ENCODE results near the gene VSIG2. TPM values are rescaled to one million over a fixed set of nuclear protein-coding genes. Genes with fewer than 3 reads are reported as not detected.

The VSIG2 gene
- total RNA-seq, 2 experiments from 2014 or later, result 0.22 TPM; not detected in 1

- no peak for DNase-seq
- peaks cover 27% of the 10 kb centered on the region for H3K4me1 Mint-ChIP-seq
- H3K27ac Mint-ChIP-seq, result no peak overlapping the region
- H3K4me3 Mint-ChIP-seq, result no peak overlapping the region
- no peaks in the 10 kb centered on the region for H3K36me3 Mint-ChIP-seq (ENCODE audit: low read depth)
- no peaks in the 10 kb centered on the region for H3K9me3 Mint-ChIP-seq
- peaks cover 19% of the 10 kb centered on the region for H3K27me3 Mint-ChIP-seq
- ChIA-PET POLR2A (no interaction called here), CTCF (interaction anchor here (0.7 to 1.6 kb wide), 4 partner anchors 10 to 84 kb away, joined by 3 to 8 read pairs (median 4); partner anchors contain the start of gene ESAM)
Measured at GRCh38 chr11:124753205-124753604, 1.1 kb upstream of the VSIG2 start.

- no peak for DNase-seq
- no peaks in the 10 kb centered on the region for H3K9me3 Mint-ChIP-seq
- ChIA-PET CTCF (interaction anchor here (0.5 to 1.9 kb wide), 8 partner anchors 10 to 652 kb away, joined by 3 to 8 read pairs (median 4); partner anchors contain the start of gene ESAM), POLR2A (no interaction called here)
- H3K4me1 Mint-ChIP-seq, result peaks cover 28% of the 10 kb centered on the region
- no peaks in the 10 kb centered on the region for H3K36me3 Mint-ChIP-seq (ENCODE audit: low read depth)
- H3K27ac Mint-ChIP-seq, result no peak overlapping the region
- H3K4me3 Mint-ChIP-seq, result no peak overlapping the region
- peaks cover 13% of the 10 kb centered on the region for H3K27me3 Mint-ChIP-seq
Measured at GRCh38 chr11:124752471-124753102, 532 bp upstream of the VSIG2 start.

GRCh38 chr11:124751391-124751740, 689 bp downstream of the VSIG2 start:
- Mint-ChIP-seq H3K36me3 (ENCODE audit: low read depth) (no peaks in the 10 kb centered on the region), H3K27ac (no peak overlapping the region), H3K27me3 (peaks cover 3% of the 10 kb centered on the region), H3K4me1 (peaks cover 35% of the 10 kb centered on the region), H3K4me3 (no peak overlapping the region), H3K9me3 (no peaks in the 10 kb centered on the region)
- POLR2A ChIA-PET, result no interaction called here
- DNase-seq, result no peak
- CTCF ChIA-PET, result interaction anchor here (1.2 to 1.9 kb wide), 2 partner anchors 11 to 21 kb away, joined by 3 to 4 read pairs; partner anchors contain the start of gene NRGN

- H3K9me3 Mint-ChIP-seq, result no peaks in the 10 kb centered on the region
- DNase-seq, result no peak
- no peaks in the 10 kb centered on the region for H3K36me3 Mint-ChIP-seq (ENCODE audit: low read depth)
- H3K27ac Mint-ChIP-seq, result no peak overlapping the region
- no peak overlapping the region for H3K4me3 Mint-ChIP-seq
- H3K4me1 Mint-ChIP-seq, result peaks cover 37% of the 10 kb centered on the region
- H3K27me3 Mint-ChIP-seq, result peaks cover 2% of the 10 kb centered on the region
- POLR2A ChIA-PET, result no interaction called here
- CTCF ChIA-PET, result no interaction called here
Measured at GRCh38 chr11:124749912-124750311, 2.1 kb downstream of the VSIG2 start.

- ChIA-PET POLR2A (no interaction called here), CTCF (interaction anchor here (0.8 to 2.0 kb wide), 3 partner anchors 9 to 10 kb away, joined by 3 to 9 read pairs (median 6); partner anchors contain the start of gene NRGN)
- DNase-seq, result no peak
- Mint-ChIP-seq H3K4me1 (peaks cover 37% of the 10 kb centered on the region), H3K27ac (no peak overlapping the region), H3K27me3 (peaks cover 2% of the 10 kb centered on the region), H3K36me3 (ENCODE audit: low read depth) (no peaks in the 10 kb centered on the region), H3K9me3 (no peaks in the 10 kb centered on the region), H3K4me3 (no peak overlapping the region)
Measured at GRCh38 chr11:124748481-124749343, 3.3 kb downstream of the VSIG2 start.

GRCh38 chr11:124748100-124748418, 4.0 kb downstream of the VSIG2 start:
- Mint-ChIP-seq H3K27ac (no peak overlapping the region), H3K27me3 (peaks cover 2% of the 10 kb centered on the region), H3K4me1 (peaks cover 37% of the 10 kb centered on the region), H3K9me3 (no peaks in the 10 kb centered on the region), H3K4me3 (no peak overlapping the region), H3K36me3 (ENCODE audit: low read depth) (no peaks in the 10 kb centered on the region)
- POLR2A ChIA-PET, result no interaction called here
- DNase-seq, result no peak
- CTCF ChIA-PET, result interaction anchor here (0.8 to 3.1 kb wide), 4 partner anchors 8 to 53 kb away, joined by 3 to 12 read pairs (median 8); partner anchors contain the start of genes MSANTD2 and NRGN

- peak overlapping the region; percentile 82 for H3K27ac Mint-ChIP-seq
- H3K9me3 Mint-ChIP-seq, result no peaks in the 10 kb centered on the region
- peaks cover 37% of the 10 kb centered on the region for H3K4me1 Mint-ChIP-seq
- H3K27me3 Mint-ChIP-seq, result peaks cover 2% of the 10 kb centered on the region
- DNase-seq, result no peak
- POLR2A ChIA-PET, result no interaction called here
- peak overlapping the region; percentile 85 for H3K4me3 Mint-ChIP-seq
- H3K36me3 Mint-ChIP-seq (ENCODE audit: low read depth), result no peaks in the 10 kb centered on the region
- CTCF ChIA-PET, result interaction anchor here (0.8 to 3.1 kb wide), 12 partner anchors 8 to 53 kb away, joined by 3 to 21 read pairs (median 6); partner anchors contain the start of genes MSANTD2 and NRGN
Measured at GRCh38 chr11:124747406-124748099, 4.5 kb downstream of the VSIG2 start.

GRCh38 chr11:124746621-124747243, 5.3 kb downstream of the VSIG2 start:
- peak overlapping the region; percentile 85 for H3K4me3 Mint-ChIP-seq
- no peaks in the 10 kb centered on the region for H3K36me3 Mint-ChIP-seq (ENCODE audit: low read depth)
- H3K9me3 Mint-ChIP-seq, result no peaks in the 10 kb centered on the region
- H3K27ac Mint-ChIP-seq, result peak overlapping the region; percentile 92
- peak; percentile 79 for DNase-seq
- peaks cover 38% of the 10 kb centered on the region for H3K4me1 Mint-ChIP-seq
- ChIA-PET CTCF (interaction anchor here (0.6 to 3.1 kb wide), 25 partner anchors 8 to 396 kb away, joined by 3 to 21 read pairs (median 4); partner anchors contain the start of gene MSANTD2), POLR2A (interaction anchor here (0.6 kb wide), 1 partner anchor 60 kb away, joined by 3 read pairs; no protein-coding TSS in a partner anchor)
- H3K27me3 Mint-ChIP-seq, result peaks cover 7% of the 10 kb centered on the region

- Mint-ChIP-seq H3K4me1 (peaks cover 40% of the 10 kb centered on the region), H3K36me3 (ENCODE audit: low read depth) (no peaks in the 10 kb centered on the region), H3K27ac (peak overlapping the region; percentile 92), H3K4me3 (peak overlapping the region; percentile 85), H3K9me3 (no peaks in the 10 kb centered on the region), H3K27me3 (peaks cover 13% of the 10 kb centered on the region)
- peak; percentile 38 for DNase-seq
- POLR2A ChIA-PET, result interaction anchor here (0.6 kb wide), 1 partner anchor 61 kb away, joined by 3 read pairs; no protein-coding TSS in a partner anchor
- CTCF ChIA-PET, result interaction anchor here (0.7 to 3.1 kb wide), 27 partner anchors 9 to 396 kb away, joined by 3 to 21 read pairs (median 4); partner anchors contain the start of genes MSANTD2 and TBRG1
Measured at GRCh38 chr11:124745835-124746620, 6.0 kb downstream of the VSIG2 start.

GRCh38 chr11:124745270-124745834, 6.7 kb downstream of the VSIG2 start:
- H3K27ac Mint-ChIP-seq, result no peak overlapping the region
- peaks cover 44% of the 10 kb centered on the region for H3K4me1 Mint-ChIP-seq
- H3K36me3 Mint-ChIP-seq (ENCODE audit: low read depth), result no peaks in the 10 kb centered on the region
- no peak for DNase-seq
- peak overlapping the region; percentile 85 for H3K4me3 Mint-ChIP-seq
- POLR2A ChIA-PET, result no interaction called here
- CTCF ChIA-PET, result interaction anchor here (0.7 to 3.1 kb wide), 14 partner anchors 8 to 397 kb away, joined by 3 to 21 read pairs (median 4); partner anchors contain the start of genes MSANTD2 and TBRG1
- peaks cover 13% of the 10 kb centered on the region for H3K27me3 Mint-ChIP-seq
- no peaks in the 10 kb centered on the region for H3K9me3 Mint-ChIP-seq

GRCh38 chr11:124743050-124743449, 9.0 kb downstream of the VSIG2 start:
- Mint-ChIP-seq H3K9me3 (no peaks in the 10 kb centered on the region), H3K4me1 (peaks cover 28% of the 10 kb centered on the region), H3K27me3 (peaks cover 18% of the 10 kb centered on the region), H3K36me3 (ENCODE audit: low read depth) (no peaks in the 10 kb centered on the region), H3K27ac (no peak overlapping the region), H3K4me3 (no peak overlapping the region)
- no peak for DNase-seq
- CTCF ChIA-PET, result interaction anchor here (0.5 to 2.4 kb wide), 3 partner anchors 12 to 20 kb away, joined by 3 to 7 read pairs (median 6); no protein-coding TSS in a partner anchor
- POLR2A ChIA-PET, result no interaction called here

Measured in activated CD4-positive, alpha-beta T cell treated with anti-CD3 and anti-CD28 coated beads, Interleukin-2, amount 10 ng/mL, durations not matched to agents 7 days and 5 days (primary cell).